Activated CD4-positive, alpha-beta memory T cell treated with anti-CD3 and anti-CD28 coated beads for 36 hours (primary cell): ENCODE results near the gene LDAH. TPM values are rescaled to one million over a fixed set of nuclear protein-coding genes. Genes with fewer than 3 reads are reported as not detected.

Source experiments
- CTCF ChIA-PET: fragments of 350-600 bp; sonication (Branson Sonifier 250); formaldehyde crosslinking; loops from one replicate; lab custom pipeline; 2021; ENCODE audit warnings: antibody characterized with exemption, inconsistent platforms; lab: Charles Lee
- POLR2A ChIA-PET: fragments of 350-600 bp; sonication (Branson Sonifier 250); formaldehyde crosslinking; loops from one replicate; lab custom pipeline; 2021; ENCODE audit warnings: antibody characterized with exemption; lab: Charles Lee
- DNase-seq: peaks from one replicate; pipeline ENCODE4 v3.0.0-alpha.2; 2020
- H3K27ac Mint-ChIP-seq: one replicate; pipeline ENCODE4 v1.8.0; 2021; ENCODE audit warnings: mixed read lengths
- H3K27me3 Mint-ChIP-seq: one replicate; pipeline ENCODE4 v1.8.0; 2021; ENCODE audit warnings: mixed read lengths
- H3K36me3 Mint-ChIP-seq: one replicate; pipeline ENCODE4 v1.8.0; 2021; ENCODE audit warnings: mixed read lengths
- H3K4me1 Mint-ChIP-seq: one replicate; pipeline ENCODE4 v1.8.0; 2021; ENCODE audit warnings: low read depth, mixed read lengths
- H3K4me3 Mint-ChIP-seq: one replicate; pipeline ENCODE4 v1.8.0; 2021; ENCODE audit warnings: mild to moderate bottlenecking, mixed read lengths
- H3K9me3 Mint-ChIP-seq: one replicate; pipeline ENCODE4 v1.8.0; 2021; ENCODE audit warnings: mixed read lengths
- intact Hi-C: fragments of 100-400 bp; cut with micrococcal nuclease; formaldehyde crosslinking; loops from one replicate; pipeline ENCODE4 v1.15.1; 2023
- total RNA-seq, 2 experiments: library from RNA; stranded (reverse); gene quantifications; one replicate each; pipeline ENCODE4 v1.2.3, GENCODE V29; 2021

The LDAH gene
- total RNA-seq, 2 experiments from 2014 or later = 35.2 to 38.7 TPM

DNA sequence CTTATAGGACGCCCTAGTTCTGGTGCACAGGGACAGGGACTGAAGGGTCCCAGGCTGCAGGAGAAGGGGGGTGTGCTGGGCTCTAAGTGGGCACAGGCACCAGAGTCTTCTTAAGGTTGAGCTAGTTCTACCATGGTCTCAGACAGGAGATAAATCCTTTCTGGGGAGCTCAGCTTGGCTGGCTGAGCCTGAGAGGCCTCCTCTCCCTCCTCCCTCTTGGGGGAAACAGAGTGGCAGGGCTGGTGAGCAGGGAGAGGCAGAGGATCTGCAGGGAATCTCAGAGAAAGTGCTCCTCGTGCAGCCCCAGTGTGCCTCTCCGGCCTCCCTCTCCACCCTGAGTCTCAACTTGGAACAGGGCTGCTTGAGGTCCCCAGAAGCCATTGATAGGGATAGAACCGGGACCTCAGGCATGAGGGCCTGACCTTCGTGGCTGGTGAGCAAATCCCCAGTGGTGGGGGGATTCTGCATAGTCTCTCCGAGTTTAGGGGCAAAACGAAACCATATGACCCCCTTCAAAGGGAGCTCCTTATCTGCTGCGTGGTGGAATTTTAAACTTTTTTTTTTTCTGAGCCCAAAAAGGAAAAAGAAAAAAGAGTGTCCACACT, 153.9 kb downstream of the LDAH start:
- H3K9me3 Mint-ChIP-seq = no peaks in the 10 kb centered on the region
- no peak overlapping the region for H3K4me3 Mint-ChIP-seq
- POLR2A ChIA-PET = interaction anchor here (0.7 kb wide), 1 partner anchor 15 kb away, joined by 3 read pairs; no protein-coding TSS in a partner anchor
- no peaks in the 10 kb centered on the region for H3K36me3 Mint-ChIP-seq
- no peak for DNase-seq
- CTCF ChIA-PET = interaction anchor here (1.0 kb wide), 1 partner anchor 10 kb away, joined by 3 read pairs; no protein-coding TSS in a partner anchor
- H3K27me3 Mint-ChIP-seq = peaks cover 64% of the 10 kb centered on the region
- no peak overlapping the region for H3K27ac Mint-ChIP-seq
- intact Hi-C loops = no loop called here
- peaks cover 9% of the 10 kb centered on the region for H3K4me1 Mint-ChIP-seq

DNA sequence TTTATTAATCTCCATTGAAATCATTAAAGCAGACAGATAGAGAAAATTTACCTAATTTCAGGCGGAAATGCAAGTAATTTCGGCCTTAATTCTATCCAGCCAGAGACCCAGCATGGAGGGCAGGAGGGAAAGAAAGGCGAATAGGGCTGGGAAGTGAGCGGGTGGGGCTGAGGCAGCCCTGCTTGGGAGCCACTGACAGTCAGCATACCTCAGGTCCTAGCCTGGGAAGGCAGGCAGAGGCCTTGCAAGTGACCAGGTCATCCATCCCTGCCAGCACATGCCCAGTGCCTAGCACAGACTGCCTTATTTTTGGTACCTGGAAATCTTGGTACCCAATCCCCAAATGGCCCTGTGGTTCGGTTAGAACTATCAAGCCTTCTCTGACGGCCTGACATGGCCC, 154.4 kb downstream of the LDAH start:
- intact Hi-C loops = no loop called here
- no peaks in the 10 kb centered on the region for H3K36me3 Mint-ChIP-seq
- ChIA-PET POLR2A (no interaction called here), CTCF (interaction anchor here (0.7 to 1.0 kb wide), 2 partner anchors 9 to 18 kb away, joined by 3 read pairs; no protein-coding TSS in a partner anchor)
- no peak overlapping the region for H3K27ac Mint-ChIP-seq
- H3K4me1 Mint-ChIP-seq = peaks cover 9% of the 10 kb centered on the region
- DNase-seq = no peak
- H3K27me3 Mint-ChIP-seq = peaks cover 66% of the 10 kb centered on the region
- H3K4me3 Mint-ChIP-seq = no peak overlapping the region
- no peaks in the 10 kb centered on the region for H3K9me3 Mint-ChIP-seq

DNA sequence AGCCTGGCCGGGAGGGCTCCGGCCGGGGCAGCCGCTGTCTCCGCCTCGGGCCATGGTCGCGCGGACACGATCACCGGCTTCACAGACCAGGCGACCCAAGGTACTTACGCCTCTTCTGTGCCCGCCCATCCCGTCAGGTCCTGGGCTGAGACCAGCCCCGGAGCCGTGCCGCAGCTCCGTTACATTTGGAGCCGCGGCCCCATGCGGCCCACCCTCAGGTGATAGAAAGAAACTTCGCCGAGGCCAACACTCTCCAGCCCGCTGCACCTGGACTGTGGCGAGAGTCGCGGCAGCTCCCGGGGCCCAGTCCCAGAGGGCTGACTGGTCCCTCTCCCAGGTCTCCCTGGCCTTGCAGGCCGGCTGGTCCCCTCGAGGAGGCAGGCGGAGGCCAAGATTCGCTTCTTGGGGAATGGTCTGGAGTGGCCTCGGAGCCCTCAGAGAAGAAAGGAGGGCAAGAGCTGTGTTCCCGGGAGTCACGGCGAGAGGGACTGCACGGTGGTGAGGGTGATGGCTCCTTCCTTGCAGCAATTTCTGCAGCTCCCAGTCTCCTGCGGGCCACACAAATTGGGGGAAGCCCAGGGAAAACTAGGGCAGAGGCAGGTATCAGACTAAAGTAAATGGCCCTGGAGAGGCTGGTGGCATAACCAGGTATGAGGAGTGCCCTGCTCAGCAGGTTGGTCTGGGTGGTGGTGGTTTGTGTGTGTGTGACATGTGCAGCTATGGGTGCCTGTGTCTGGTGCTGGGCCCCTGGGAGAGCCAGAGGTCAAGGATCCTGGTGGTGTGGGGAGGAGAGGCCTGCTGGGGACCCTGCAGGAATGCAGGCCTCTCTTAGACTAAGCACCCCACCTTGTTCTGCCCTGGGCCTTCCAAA, 155.1 kb downstream of the LDAH start:
- intact Hi-C loops = no loop called here
- Mint-ChIP-seq H3K4me3 (peak overlapping the region; percentile 53), H3K4me1 (peaks cover 9% of the 10 kb centered on the region), H3K27me3 (peaks cover 64% of the 10 kb centered on the region), H3K9me3 (no peaks in the 10 kb centered on the region), H3K27ac (no peak overlapping the region), H3K36me3 (no peaks in the 10 kb centered on the region)
- POLR2A ChIA-PET = interaction anchor here (0.6 kb wide), 1 partner anchor 155 kb away, joined by 3 read pairs; the partner anchor contains the start of gene LDAH
- CTCF ChIA-PET = interaction anchor here (0.7 to 3.4 kb wide), 4 partner anchors 9 to 221 kb away, joined by 3 to 18 read pairs (median 3); partner anchors contain the start of genes HS1BP3 and RHOB
- DNase-seq = peak; percentile 8

DNA sequence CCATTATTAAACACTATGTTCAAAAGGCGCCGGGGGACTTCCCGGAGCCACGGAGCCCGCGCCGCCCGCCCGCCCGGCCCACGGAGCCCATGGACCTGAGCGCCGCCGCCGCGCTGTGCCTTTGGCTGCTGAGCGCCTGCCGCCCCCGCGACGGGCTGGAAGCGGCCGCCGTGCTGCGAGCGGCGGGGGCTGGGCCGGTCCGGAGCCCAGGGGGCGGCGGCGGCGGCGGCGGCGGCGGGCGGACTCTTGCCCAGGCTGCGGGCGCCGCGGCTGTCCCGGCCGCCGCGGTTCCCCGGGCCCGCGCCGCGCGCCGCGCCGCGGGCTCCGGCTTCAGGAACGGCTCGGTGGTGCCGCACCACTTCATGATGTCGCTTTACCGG, 155.8 kb downstream of the LDAH start:
- H3K4me1 Mint-ChIP-seq = peaks cover 9% of the 10 kb centered on the region
- H3K4me3 Mint-ChIP-seq = no peak overlapping the region
- no peaks in the 10 kb centered on the region for H3K36me3 Mint-ChIP-seq
- ChIA-PET CTCF (interaction anchor here (0.8 to 3.4 kb wide), 3 partner anchors 10 to 220 kb away, joined by 3 to 18 read pairs (median 3); partner anchors contain the start of genes HS1BP3 and RHOB), POLR2A (interaction anchor here (0.6 kb wide), 1 partner anchor 156 kb away, joined by 3 read pairs; the partner anchor contains the start of gene LDAH)
- peak; percentile 20 for DNase-seq
- H3K27ac Mint-ChIP-seq = no peak overlapping the region
- no peaks in the 10 kb centered on the region for H3K9me3 Mint-ChIP-seq
- intact Hi-C loops = no loop called here
- H3K27me3 Mint-ChIP-seq = peaks cover 65% of the 10 kb centered on the region

DNA sequence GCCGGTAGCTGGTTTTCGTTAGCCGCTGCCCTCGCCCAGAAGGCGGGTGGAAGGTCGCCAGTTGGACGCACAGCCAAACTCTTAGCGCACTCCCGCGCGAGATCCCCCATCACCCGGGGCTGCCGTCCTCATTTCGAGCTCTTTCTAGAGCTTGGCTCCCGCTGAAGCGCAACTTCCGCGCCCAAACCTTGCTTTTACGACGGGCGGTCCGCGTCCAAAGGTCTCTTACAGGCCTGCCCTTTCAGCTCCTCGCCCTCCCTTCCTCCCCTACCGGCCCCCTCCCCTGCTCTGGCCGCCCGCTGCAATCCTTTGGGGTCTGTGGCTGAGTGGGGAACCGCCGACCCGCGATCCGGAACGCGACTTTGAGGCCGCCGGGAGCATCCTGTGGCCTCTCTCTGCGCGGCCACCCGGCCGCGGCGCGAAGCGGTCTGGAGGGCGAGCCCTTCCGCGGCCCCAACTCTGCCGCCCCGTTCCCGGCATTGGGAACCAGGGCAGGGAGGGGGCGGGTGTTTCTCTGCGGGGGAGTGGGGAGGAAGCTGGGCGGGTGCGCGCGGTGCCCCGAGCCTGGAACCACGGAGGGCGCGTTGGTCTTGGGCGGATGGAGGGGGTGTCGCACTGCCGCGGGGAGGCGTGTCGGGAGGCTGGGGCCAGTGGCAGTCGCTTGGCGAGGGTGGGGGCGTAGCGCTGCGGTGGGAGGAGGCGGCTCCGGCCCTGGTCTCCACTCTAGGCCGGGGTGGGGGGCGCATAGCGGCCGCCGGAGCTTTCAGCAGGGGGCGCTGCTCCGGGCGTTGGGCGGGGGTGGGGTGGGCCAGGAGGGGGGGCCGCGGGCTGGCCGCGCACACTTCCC, 156.4 kb downstream of the LDAH start, which contains the start of gene GDF7:
GDF7 (plus strand) TSS at position 841 of the 847 bp plus-strand sequence. CDS start 96 bp downstream, outside the sequence.
- POLR2A ChIA-PET = no interaction called here
- H3K36me3 Mint-ChIP-seq = no peaks in the 10 kb centered on the region
- H3K27me3 Mint-ChIP-seq = peaks cover 69% of the 10 kb centered on the region
- no peak within 1 kb of the TSS for H3K27ac Mint-ChIP-seq
- CTCF ChIA-PET = interaction anchor here (0.5 to 3.4 kb wide), 10 partner anchors 11 to 384 kb away, joined by 3 to 21 read pairs (median 3); partner anchors contain the start of genes HS1BP3 and RHOB
- intact Hi-C loops = no loop called here
- DNase-seq = peak; percentile 38
- peak within 1 kb of the TSS; percentile 65 for H3K4me3 Mint-ChIP-seq
- H3K9me3 Mint-ChIP-seq = no peaks in the 10 kb centered on the region
- peaks cover 9% of the 10 kb centered on the region for H3K4me1 Mint-ChIP-seq

DNA sequence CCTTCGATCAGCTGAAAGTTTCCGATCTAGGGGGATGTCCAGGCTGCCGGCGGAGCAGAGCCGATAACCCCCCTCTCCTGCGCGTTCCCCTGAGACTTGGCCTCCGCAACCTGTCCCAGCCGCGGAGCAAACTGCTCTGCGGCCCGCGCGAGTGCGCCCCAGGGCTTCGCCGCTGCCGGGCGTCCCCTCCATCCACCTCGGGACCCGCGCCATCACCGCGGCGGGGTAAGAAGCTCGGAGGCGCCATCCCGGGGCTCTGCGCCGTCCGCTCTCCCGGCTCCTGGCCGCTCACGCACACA, 156.9 kb downstream of the LDAH start:
- H3K27ac Mint-ChIP-seq = no peak overlapping the region
- H3K27me3 Mint-ChIP-seq = peaks cover 64% of the 10 kb centered on the region
- H3K4me1 Mint-ChIP-seq = peaks cover 9% of the 10 kb centered on the region
- peak overlapping the region; percentile 65 for H3K4me3 Mint-ChIP-seq
- ChIA-PET POLR2A (no interaction called here), CTCF (interaction anchor here (0.5 to 3.4 kb wide), 7 partner anchors 10 to 384 kb away, joined by 3 to 21 read pairs (median 5); partner anchors contain the start of gene HS1BP3)
- intact Hi-C loops = no loop called here
- H3K9me3 Mint-ChIP-seq = no peaks in the 10 kb centered on the region
- peak; percentile 19 for DNase-seq
- H3K36me3 Mint-ChIP-seq = no peaks in the 10 kb centered on the region

DNA sequence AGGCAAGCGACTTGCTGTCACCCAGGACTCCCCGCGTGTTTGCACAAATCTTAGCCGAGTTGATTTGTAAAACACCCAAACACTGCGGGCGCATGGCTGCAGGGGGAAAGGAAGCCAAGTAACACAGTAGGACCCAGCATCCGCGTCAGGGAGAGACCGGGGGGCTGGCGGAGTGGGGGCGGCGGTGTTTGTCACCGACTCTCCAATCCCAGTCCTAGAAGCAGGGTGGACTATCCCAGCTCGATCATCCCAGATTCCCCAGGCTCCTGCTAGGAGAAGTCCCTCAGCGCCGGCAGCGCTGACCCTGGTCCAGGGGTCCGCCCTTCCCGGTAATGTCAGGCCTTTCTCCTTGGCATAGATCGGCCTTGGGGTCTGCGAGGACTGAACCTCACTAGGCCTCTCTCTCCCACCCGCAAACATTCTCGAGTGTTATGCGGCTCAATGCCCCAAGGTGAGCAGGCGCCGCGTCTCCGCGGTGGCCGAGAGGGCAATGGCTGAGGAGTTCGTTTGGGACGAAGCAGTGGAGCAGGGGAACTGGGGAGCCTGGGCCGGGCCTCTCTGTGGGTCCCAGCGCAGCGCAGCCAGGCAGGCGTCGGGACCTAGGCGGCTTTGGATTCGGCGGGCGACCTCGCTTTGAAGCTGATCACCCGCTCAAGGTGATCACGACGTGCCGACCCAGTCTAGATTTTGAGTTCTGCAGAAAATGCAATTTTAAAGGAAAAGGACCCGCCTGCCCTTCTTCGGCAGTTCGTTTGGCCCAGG, 157.5 kb downstream of the LDAH start:
- Mint-ChIP-seq H3K4me3 (peak overlapping the region; percentile 65), H3K36me3 (no peaks in the 10 kb centered on the region), H3K27me3 (peaks cover 68% of the 10 kb centered on the region), H3K27ac (no peak overlapping the region), H3K4me1 (peaks cover 9% of the 10 kb centered on the region), H3K9me3 (no peaks in the 10 kb centered on the region)
- ChIA-PET CTCF (interaction anchor here (0.5 to 3.4 kb wide), 6 partner anchors 10 to 383 kb away, joined by 3 to 21 read pairs (median 6); partner anchors contain the start of gene HS1BP3), POLR2A (no interaction called here)
- DNase-seq = no peak
- intact Hi-C loops = no loop called here

DNA sequence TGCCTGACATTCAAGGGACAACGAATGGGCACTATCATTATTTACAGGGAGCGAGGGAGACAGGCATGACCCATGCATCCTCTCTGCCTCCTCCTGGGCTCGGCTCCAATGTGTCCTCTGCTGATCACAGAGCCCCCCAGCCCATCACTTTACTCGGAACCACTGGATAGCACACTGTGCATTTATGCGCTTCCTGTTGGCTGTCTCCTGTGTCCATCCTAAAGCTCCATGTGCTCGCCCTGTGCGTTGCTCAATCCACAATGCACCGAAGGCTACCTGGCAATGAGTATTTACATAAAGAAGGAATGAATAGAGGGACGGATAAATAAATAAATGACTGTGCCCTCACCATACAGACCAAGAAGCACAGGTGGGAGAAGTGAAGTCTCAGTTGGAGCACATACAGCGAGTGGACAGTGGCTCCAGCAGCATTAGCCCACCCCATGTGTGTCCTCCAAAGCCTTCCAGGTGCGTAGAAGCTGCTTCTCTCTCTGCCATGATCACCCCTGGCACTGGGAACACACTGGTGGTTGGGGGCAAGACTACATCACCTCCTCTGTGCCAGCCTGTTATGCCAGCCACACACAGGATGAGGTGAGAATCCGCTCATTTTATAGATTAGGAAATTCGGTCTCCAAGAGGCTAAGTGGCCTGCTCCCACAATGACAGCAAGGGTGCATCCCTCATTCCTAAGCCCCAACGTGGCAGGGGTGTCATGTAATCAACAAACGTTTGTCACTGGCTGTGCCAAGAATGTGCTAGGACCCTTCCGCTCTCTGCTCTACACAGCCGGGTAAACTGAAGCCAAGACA, 158.3 kb downstream of the LDAH start:
- ChIA-PET CTCF (interaction anchor here (2.1 to 6.1 kb wide), 4 partner anchors 12 to 298 kb away, joined by 18 to 241 read pairs (median 34); partner anchors contain the start of gene HS1BP3), POLR2A (no interaction called here)
- no peak for DNase-seq
- intact Hi-C loops = loop anchor here (5.0 kb wide), 4 partner anchors 153 to 653 kb away; partner anchors contain the start of gene APOB
- no peak overlapping the region for H3K27ac Mint-ChIP-seq
- no peaks in the 10 kb centered on the region for H3K36me3 Mint-ChIP-seq
- peaks cover 67% of the 10 kb centered on the region for H3K27me3 Mint-ChIP-seq
- H3K4me1 Mint-ChIP-seq = peaks cover 9% of the 10 kb centered on the region
- H3K9me3 Mint-ChIP-seq = no peaks in the 10 kb centered on the region
- no peak overlapping the region for H3K4me3 Mint-ChIP-seq

DNA sequence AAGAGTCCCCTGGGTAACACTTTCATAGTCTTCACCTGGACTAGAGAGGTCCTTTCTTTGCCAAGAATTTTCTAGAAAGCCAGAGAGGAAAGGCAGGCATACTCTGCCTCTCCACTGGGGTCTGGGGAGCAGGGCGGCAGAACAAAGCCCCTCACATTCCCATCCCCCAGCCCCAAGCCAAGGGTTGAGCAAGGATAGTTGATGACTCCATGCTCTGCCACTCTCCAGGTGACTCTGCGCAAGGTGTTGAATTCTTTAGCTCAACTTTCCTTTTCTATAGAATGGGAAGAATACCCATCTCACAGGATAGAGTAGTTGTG, 158.9 kb downstream of the LDAH start:
- no peaks in the 10 kb centered on the region for H3K9me3 Mint-ChIP-seq
- intact Hi-C loops = loop anchor here (5.0 kb wide), 4 partner anchors 153 to 653 kb away; partner anchors contain the start of gene APOB
- no peak overlapping the region for H3K27ac Mint-ChIP-seq
- no peaks in the 10 kb centered on the region for H3K36me3 Mint-ChIP-seq
- peaks cover 65% of the 10 kb centered on the region for H3K27me3 Mint-ChIP-seq
- H3K4me1 Mint-ChIP-seq = peaks cover 9% of the 10 kb centered on the region
- ChIA-PET CTCF (interaction anchor here (3.4 to 6.1 kb wide), 3 partner anchors 13 to 298 kb away, joined by 18 to 241 read pairs (median 47); partner anchors contain the start of gene HS1BP3), POLR2A (no interaction called here)
- DNase-seq = no peak
- H3K4me3 Mint-ChIP-seq = no peak overlapping the region
